NCI-H345 treated with DMSO at 0.1 percent for 48 hours (cell line): Measurements from ENCODE around the gene PHF21B.
"Not testable (repeated sequence)": the region's sequence is repeated elsewhere in the genome, so short reads cannot be mapped to it uniquely, and the experiment has no call there.

ENCODE experiments used
- DNase-seq: peaks from one replicate; lab custom pipeline; 2025; ENCODE audit not compliant: unreplicated experiment; lab: John Stamatoyannopoulos, UW

PHF21B gene

GRCh38 chr22:44919691-44920090, 90.1 kb downstream of the PHF21B start:
- DNase-seq, result no peak

GRCh38 chr22:44918925-44919392, 90.8 kb downstream of the PHF21B start:
- no peak for DNase-seq

- no peak for DNase-seq
Observed at GRCh38 chr22:44918166-44918924, 91.5 kb downstream of the PHF21B start.

GRCh38 chr22:44917372-44918165, 92.2 kb downstream of the PHF21B start:
- no peak for DNase-seq

- DNase-seq, result no peak
Observed at GRCh38 chr22:44916281-44917231, 93.2 kb downstream of the PHF21B start.

GRCh38 chr22:44915441-44915840, 94.4 kb downstream of the PHF21B start:
- no peak for DNase-seq

GRCh38 chr22:44914026-44914721, 95.6 kb downstream of the PHF21B start:
- no peak for DNase-seq

GRCh38 chr22:44913198-44913983, 96.4 kb downstream of the PHF21B start:
- no peak for DNase-seq

- no peak for DNase-seq
Observed at GRCh38 chr22:44909241-44909640, 100.6 kb downstream of the PHF21B start.

GRCh38 chr22:44907765-44908737, 101.8 kb downstream of the PHF21B start:
- no peak for DNase-seq

- no peak for DNase-seq
Observed at GRCh38 chr22:44906999-44907644, 102.7 kb downstream of the PHF21B start.

GRCh38 chr22:44906248-44906936, 103.4 kb downstream of the PHF21B start:
- no peak for DNase-seq

GRCh38 chr22:44904492-44905152, 105.2 kb downstream of the PHF21B start:
- DNase-seq, result not testable (repeated sequence)

- DNase-seq, result not testable (repeated sequence)
Observed at GRCh38 chr22:44903164-44903563, 106.6 kb downstream of the PHF21B start.

GRCh38 chr22:44901301-44901700, 108.5 kb downstream of the PHF21B start:
- no peak for DNase-seq

GRCh38 chr22:44898236-44898635, 111.6 kb downstream of the PHF21B start:
- no peak for DNase-seq
